ENCODE data around the gene CEP250. TPM values are rescaled to one million over a fixed set of nuclear protein-coding genes. Genes with fewer than 3 reads are reported as not detected.

CEP250 gene
- total RNA-seq, 1 experiment from 2014 or later: 42.3 TPM

- H3K36me3 ChIP-seq (ENCODE audit: control insufficient read depth in 1 of 2, insufficient read depth in 2 of 2, low read length in 2 of 2): peaks cover 12 to 16% of the 10 kb centered on the region in 2 experiments; a peak in 2 of 4 replicates
- ChIA-PET CTCF (interaction anchor here (0.7 to 3.6 kb wide), 2 partner anchors 110 to 436 kb away, joined by 3 to 9 read pairs; no protein-coding TSS in a partner anchor), POLR2A (no interaction called here), RAD21 (ENCODE audit: low non-redundant PET in 1 of 2, low total read pairs in 2 of 2, uncharacterized antibody in 2 of 2, unreplicated experiment in 2 of 2) (interaction anchor here in 1 of 2 experiments (0.5 to 1.1 kb wide), 2 partner anchors 108 to 1325 kb away, joined by 3 to 5 read pairs; no protein-coding TSS in a partner anchor)
- no peak overlapping the region for H3K27ac ChIP-seq (ENCODE audit: low read depth, low read length)
- no peaks in the 10 kb centered on the region for H3K79me2 ChIP-seq (ENCODE audit: insufficient read depth, low read length)
- no peak for ATAC-seq
- intact Hi-C loops (cut with micrococcal nuclease): loop anchor here (2.0 kb wide), 1 partner anchor 94 kb away; no protein-coding TSS in a partner anchor
- no peak overlapping the region for H3K9ac ChIP-seq (ENCODE audit: low read length)
- H3K4me3 ChIP-seq (replicated peaks in 1 of 2; ENCODE audit: low read depth in 1 of 2, low read length in 2 of 2): no peak overlapping the region
- no peak overlapping the region for H3K4me2 ChIP-seq (ENCODE audit: low read length)
- H3K27me3 ChIP-seq (ENCODE audit: insufficient read depth, low read length): no peaks in the 10 kb centered on the region
- no peaks in the 10 kb centered on the region for H3K9me3 ChIP-seq (ENCODE audit: control insufficient read depth in 1 of 2, insufficient read depth in 1 of 2, low read depth in 1 of 2, low read length in 2 of 2)
- TF ChIP-seq EZH2 (IDR thresholded peaks at IDR 0.05) (no peak), ZBTB33 (IDR thresholded peaks at IDR 0.05; ENCODE audit: extremely low read depth, insufficient replicate concordance, low read length) (no peak)
- H4K20me1 ChIP-seq (ENCODE audit: insufficient read depth): no peaks in the 10 kb centered on the region
- no TSS peak for BruUV-seq (replicated peaks)
- no peak for DNase-seq (ENCODE audit: low read depth, low spot score)
- H3K9me2 ChIP-seq (ENCODE audit: insufficient read depth): no peaks in the 10 kb centered on the region
- H2AFZ ChIP-seq (ENCODE audit: low read depth, low read length, poor library complexity, severe bottlenecking): no peak overlapping the region
- H3K4me1 ChIP-seq (ENCODE audit: control insufficient read depth in 1 of 2, insufficient read depth in 2 of 2, low read length in 2 of 2): peaks cover 5 to 17% of the 10 kb centered on the region in 2 experiments
Observed at GRCh38 chr20:35510951-35511735, 55.7 kb downstream of the CEP250 start.

- Histone ChIP-seq H3K27ac (ENCODE audit: low read depth, low read length) (no peak overlapping the region), H4K20me1 (ENCODE audit: insufficient read depth) (no peaks in the 10 kb centered on the region), H3K36me3 (ENCODE audit: control insufficient read depth in 1 of 2, insufficient read depth in 2 of 2, low read length in 2 of 2) (peaks cover 12 to 16% of the 10 kb centered on the region in 2 experiments; a peak in 2 of 4 replicates), H3K4me3 (replicated peaks in 1 of 2; ENCODE audit: low read depth in 1 of 2, low read length in 2 of 2) (no peak overlapping the region), H2AFZ (ENCODE audit: low read depth, low read length, poor library complexity, severe bottlenecking) (no peak overlapping the region), H3K9me2 (ENCODE audit: insufficient read depth) (no peaks in the 10 kb centered on the region), H3K9me3 (ENCODE audit: control insufficient read depth in 1 of 2, insufficient read depth in 1 of 2, low read depth in 1 of 2, low read length in 2 of 2) (no peaks in the 10 kb centered on the region), H3K4me2 (ENCODE audit: low read length) (no peak overlapping the region), H3K27me3 (ENCODE audit: insufficient read depth, low read length) (no peaks in the 10 kb centered on the region), H3K4me1 (ENCODE audit: control insufficient read depth in 1 of 2, insufficient read depth in 2 of 2, low read length in 2 of 2) (peaks cover 13 to 17% of the 10 kb centered on the region in 2 experiments), H3K9ac (ENCODE audit: low read length) (no peak overlapping the region), H3K79me2 (ENCODE audit: insufficient read depth, low read length) (no peaks in the 10 kb centered on the region)
- intact Hi-C loops (cut with micrococcal nuclease): loop anchor here (2.0 kb wide), 2 partner anchors 93 to 373 kb away; no protein-coding TSS in a partner anchor
- ChIA-PET CTCF (interaction anchor here (0.8 to 3.6 kb wide), 2 partner anchors 189 to 435 kb away, joined by 3 to 9 read pairs; no protein-coding TSS in a partner anchor), RAD21 (ENCODE audit: low non-redundant PET in 1 of 2, low total read pairs in 2 of 2, uncharacterized antibody in 2 of 2, unreplicated experiment in 2 of 2) (interaction anchor here in 1 of 2 experiments (1.0 to 1.1 kb wide), 2 partner anchors 107 to 372 kb away, joined by 3 read pairs; no protein-coding TSS in a partner anchor), POLR2A (no interaction called here)
- BruUV-seq (replicated peaks): no TSS peak
- DNase-seq (ENCODE audit: low read depth, low spot score) (no peak), ATAC-seq (peak; percentile 35; the same call in 1 of the 2 replicates)
- TF ChIP-seq ZBTB33 (IDR thresholded peaks at IDR 0.05; ENCODE audit: extremely low read depth, insufficient replicate concordance, low read length) (no peak), REST (IDR thresholded peaks at IDR 0.05; ENCODE audit: low read depth) (no peak), SIN3A (IDR thresholded peaks at IDR 0.05; ENCODE audit: low read depth) (no peak), RAD21 (IDR thresholded peaks at IDR 0.05; ENCODE audit: low read depth) (peak; percentile 91), EZH2phosphoT487 (IDR thresholded peaks at IDR 0.05; ENCODE audit: borderline replicate concordance) (no peak), ZNF274 (IDR thresholded peaks at IDR 0.05; ENCODE audit: low read depth, low read length) (no peak)
Observed at GRCh38 chr20:35511814-35512420, 56.5 kb downstream of the CEP250 start.

Measured in HCT116 (cell line).